NCI-H69 (cell line): Measurements from ENCODE around the gene MAP4.
"Not testable (repeated sequence)": the region's sequence is repeated elsewhere in the genome, so short reads cannot be mapped to it uniquely, and the experiment has no call there.

ENCODE experiments used
- DNase-seq: peaks from one replicate; lab custom pipeline; 2025; lab: John Stamatoyannopoulos, UW

MAP4 gene, protein sequence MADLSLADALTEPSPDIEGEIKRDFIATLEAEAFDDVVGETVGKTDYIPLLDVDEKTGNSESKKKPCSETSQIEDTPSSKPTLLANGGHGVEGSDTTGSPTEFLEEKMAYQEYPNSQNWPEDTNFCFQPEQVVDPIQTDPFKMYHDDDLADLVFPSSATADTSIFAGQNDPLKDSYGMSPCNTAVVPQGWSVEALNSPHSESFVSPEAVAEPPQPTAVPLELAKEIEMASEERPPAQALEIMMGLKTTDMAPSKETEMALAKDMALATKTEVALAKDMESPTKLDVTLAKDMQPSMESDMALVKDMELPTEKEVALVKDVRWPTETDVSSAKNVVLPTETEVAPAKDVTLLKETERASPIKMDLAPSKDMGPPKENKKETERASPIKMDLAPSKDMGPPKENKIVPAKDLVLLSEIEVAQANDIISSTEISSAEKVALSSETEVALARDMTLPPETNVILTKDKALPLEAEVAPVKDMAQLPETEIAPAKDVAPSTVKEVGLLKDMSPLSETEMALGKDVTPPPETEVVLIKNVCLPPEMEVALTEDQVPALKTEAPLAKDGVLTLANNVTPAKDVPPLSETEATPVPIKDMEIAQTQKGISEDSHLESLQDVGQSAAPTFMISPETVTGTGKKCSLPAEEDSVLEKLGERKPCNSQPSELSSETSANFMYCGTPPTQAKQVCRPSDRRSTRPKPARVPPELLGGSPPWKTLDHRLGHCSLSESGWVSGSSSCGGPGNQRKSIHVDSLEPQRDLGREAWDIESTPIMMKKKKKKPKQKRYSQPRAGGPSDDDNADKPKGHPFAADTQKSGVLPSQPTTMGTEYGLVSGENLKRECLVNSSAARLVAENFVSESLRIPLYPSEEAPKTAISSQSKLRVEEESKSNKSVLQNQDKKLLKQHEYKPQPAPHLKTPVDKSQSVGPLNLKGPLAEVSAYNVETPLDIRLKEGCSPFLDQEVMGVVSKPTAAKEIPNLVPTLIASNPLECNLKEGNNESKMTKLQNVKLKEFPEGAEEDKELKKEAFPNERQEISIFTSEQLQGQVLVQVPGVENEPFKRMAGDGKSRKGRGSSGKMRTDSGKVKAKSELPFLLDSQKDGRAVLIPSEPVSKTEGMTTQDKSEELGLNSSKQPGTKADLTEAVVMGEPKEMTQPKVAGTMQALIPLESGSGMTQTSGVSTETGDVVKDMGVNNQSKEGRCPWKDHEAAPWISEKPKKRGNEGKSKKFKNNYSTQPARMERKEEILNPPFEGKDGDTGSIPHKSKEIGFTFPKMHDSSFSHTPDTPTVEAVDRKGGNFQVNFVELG (N-terminal part only)

DNA sequence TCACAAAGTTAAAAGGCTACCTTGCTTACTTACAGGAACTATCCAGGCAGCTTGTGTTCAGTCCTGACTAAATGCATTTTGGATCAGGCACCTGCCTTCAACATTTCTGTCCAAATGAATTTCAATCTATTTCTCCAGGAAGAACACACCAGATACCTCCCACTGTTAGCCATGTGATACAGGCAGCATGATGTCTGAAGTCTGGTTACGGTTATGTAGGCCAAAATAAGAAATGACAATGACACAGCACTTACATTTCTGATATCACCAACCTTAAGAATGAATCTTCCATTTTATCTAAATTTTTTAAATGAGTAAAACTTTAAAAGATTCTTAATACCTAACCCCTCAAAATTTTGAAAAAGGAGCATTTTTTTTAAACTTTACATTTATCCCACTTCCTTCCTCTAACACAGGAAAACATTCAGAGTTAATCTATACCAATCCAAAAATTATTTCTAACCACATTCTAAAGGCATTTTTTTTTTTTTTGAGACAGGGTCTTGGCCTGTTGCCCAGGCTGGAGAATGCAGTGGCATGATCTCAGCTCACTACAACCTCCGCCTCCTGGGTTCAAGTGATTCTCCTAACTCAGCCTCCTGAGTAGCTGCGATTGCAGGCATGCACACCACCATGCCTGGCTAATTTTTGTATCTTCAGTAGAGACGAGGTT lies at the start of gene MAP4:
TSS of gene MAP4 (minus strand) at position 116 of the 673 bp plus-strand sequence. CDS start 17,556 bp downstream, outside the sequence.
- DNase-seq, result peak; percentile 15

GRCh38 chr3:48065035-48065434 lies 48.8 kb upstream of the MAP4 start:
- DNase-seq, result no peak

DNA sequence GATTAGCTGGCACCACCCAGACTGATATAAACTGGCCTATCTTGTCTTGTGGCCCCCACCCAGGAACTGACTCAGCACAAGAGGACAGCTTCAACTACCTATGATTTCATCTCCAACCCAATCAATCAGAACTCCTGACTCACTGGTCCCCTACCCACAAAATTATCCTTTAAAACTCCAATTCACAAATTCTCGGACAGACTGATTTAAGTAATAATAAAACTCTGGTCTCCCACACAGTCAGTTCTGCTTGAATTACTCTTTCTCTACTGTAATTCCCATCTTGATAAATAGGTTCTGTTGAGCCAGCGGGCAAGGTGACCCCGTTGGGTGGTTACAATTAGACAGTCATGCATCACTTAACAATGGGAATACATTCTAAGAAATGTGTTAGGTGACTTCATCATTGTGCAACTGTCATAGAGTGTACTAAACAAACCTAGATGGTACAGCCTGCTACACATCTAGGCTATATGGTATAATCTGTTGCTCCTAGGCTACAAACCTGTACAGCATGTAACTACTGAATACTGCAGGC lies 48.1 kb upstream of the MAP4 start:
- peak; percentile 46 for DNase-seq

DNA sequence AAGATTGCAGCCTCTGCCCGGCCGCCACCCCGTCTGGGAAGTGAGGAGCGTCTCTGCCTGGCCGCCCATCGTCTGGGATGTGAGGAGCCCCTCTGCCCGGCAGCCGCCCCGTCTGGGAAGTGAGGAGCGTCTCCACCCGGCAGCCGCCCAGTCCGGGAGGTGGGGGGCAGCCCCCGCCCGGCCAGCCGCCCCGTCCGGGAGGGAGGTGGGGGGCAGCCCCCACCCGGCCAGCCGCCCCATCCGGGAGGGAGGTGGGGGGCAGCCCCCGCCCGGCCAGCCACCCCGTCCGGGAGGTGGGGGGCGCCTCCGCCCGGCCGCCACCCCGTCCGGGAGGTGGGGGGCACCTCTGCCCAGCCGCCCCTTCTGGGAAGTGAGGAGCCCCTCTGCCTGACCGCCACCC lies 45.4 kb upstream of the MAP4 start:
- DNase-seq, result not testable (repeated sequence)

DNA sequence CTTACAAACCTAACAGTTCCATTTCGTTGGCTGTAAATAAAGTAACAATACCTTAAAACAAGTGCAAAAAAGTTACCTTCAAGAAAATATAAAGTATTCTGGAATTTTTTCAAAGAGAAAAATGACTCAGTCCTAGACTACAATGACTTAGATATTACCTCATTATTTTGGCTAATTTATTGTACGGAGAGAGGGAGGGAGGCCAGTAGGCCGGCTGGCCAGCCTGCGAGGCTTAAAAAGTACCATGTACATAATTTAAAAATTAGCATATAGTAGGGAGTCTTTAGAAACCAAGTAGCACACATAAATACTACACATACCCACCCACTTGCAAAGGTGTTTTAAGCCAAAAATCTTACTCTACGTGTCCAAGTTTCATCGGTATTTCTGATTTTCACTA lies 41.9 kb upstream of the MAP4 start:
- DNase-seq, result no peak

DNA sequence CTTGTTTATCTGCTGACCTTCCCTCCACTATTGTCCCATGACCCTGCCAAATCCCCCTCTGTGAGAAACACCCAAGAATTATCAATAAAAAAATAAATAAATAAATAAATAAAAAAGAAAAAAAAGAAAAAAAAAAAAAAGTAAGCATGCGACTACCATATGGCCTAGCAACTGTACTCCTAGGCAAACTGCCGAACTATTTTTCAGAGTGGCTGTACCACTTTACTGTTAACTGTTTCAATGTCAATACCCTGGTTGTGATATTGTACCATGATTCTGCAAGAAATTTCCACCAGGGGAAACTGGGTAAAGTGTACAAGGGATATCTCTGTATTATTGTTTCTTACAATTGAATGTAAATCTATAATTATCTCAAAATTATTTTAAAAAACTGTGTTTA lies 41.3 kb upstream of the MAP4 start:
- DNase-seq, result no peak

GRCh38 chr3:48047841-48048464 lies 31.7 kb upstream of the MAP4 start:
- no peak for DNase-seq

- DNase-seq, result no peak
Measured at GRCh38 chr3:48042071-48042760, 26.0 kb upstream of the MAP4 start.

GRCh38 chr3:48039487-48040190 lies 23.4 kb upstream of the MAP4 start:
- DNase-seq, result no peak

DNA sequence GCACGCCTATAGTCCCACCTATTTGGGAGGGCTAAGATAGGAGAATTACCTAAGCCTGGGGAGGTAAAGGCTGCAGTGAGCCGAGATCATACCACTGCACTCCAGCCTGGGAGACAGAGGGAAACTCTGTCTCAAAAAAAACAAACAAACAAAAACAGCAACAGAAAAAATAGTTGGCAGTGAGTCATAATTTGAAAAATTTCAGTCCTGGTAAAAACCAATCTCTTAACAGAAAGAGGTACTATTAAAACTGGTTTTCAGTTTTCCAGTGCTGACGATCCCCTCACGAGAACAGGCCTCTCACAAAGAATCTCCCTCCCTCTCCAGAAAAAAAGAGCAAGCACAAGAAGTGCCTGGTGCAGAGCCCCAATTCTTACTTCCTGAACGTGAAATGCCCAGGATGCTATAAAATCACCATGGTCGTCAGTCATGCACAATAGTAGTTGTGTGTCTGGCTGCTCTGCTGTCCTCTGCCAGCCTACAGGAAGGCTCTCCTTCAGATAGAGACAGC lies 22.8 kb upstream of the MAP4 start:
- no peak for DNase-seq

- no peak for DNase-seq
Measured at GRCh38 chr3:48034000-48034516, 17.8 kb upstream of the MAP4 start.

GRCh38 chr3:48030188-48030587 lies 14.0 kb upstream of the MAP4 start:
- no peak for DNase-seq

DNA sequence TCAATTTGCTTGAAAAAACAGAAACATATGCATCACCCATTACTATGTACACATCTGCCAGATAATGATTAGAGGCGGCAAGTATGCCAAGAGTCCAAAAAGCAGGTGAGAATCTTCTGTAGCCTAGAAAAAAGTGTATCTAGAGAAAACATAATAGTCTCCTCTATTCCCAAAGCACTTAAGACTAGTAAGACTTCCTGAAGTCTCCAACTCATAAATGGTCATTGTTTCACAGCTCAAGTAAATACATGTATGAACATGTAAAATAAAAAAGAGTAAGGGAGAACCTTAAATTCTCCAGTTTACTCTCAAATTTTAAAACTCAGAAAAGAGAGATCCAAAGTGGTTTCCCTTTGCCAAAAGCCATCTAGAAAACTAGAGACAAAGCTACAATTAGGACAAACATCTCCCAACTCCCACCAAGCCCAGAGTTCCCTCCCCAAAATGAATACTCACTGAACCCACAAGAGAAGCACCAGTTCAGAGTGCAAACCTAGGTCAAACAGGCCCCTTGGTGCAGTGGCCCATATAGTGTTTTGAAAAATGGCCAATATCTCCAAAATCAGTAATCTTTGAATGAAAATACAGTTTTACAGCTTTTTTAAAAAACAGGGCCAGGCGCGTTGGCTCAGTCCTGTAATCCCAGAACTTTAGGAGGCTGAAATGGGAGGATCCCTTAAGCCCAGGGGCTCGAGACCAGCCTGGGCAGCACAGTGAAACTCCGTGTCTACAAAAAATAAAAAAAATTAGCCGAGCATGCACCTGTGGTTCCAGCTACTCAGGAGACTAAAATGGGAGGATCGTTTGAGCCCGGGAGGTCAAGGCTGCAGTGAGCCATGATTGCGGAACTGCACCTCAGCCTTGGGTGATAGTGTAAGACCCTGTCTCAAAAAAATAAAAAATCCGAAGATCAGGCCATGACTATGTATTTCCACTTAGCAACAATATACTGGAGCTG lies 11.0 kb upstream of the MAP4 start:
- DNase-seq, result peak; percentile 23

DNA sequence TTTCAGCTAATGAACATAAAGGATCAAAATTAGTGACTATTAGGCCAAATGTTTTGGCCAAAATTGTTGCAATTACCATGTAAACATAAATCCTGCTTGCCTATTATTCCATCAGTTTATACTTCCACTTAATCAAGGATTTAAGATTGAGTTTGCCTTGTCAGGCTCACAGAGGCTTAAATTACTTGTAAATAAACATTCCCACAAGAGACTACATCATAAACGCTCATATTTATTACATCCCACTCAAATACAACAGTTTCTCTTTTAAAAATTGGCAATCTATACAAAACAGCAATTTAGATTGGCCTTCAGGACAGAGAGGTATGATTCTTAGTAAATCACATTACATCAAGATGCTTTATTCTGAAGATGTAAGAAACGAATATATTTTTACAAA lies 9.9 kb upstream of the MAP4 start:
- peak; percentile 3 for DNase-seq

GRCh38 chr3:48024401-48024800 lies 8.2 kb upstream of the MAP4 start:
- peak; percentile 9 for DNase-seq

DNA sequence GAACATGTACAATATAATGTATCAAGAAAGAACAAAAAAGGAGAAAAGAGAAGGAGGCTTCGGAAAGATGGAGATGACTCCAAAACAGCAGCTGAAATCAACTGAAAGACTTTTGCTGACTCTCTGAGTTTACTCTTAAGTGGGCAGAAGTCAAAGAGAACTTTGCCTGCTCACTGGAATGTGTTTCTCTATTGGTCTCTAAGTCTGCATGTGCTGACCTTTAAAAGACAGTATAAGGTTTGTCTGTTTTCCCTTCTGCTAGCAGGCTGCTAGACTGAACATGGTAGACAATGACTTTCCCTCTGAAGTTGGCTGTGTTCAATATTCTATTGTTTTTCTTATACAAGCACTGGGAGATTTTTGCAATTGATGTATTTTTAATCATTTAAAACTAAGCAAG lies 7.2 kb upstream of the MAP4 start:
- peak; percentile 7 for DNase-seq

GRCh38 chr3:48022178-48022577 lies 6.0 kb upstream of the MAP4 start:
- DNase-seq, result no peak

DNA sequence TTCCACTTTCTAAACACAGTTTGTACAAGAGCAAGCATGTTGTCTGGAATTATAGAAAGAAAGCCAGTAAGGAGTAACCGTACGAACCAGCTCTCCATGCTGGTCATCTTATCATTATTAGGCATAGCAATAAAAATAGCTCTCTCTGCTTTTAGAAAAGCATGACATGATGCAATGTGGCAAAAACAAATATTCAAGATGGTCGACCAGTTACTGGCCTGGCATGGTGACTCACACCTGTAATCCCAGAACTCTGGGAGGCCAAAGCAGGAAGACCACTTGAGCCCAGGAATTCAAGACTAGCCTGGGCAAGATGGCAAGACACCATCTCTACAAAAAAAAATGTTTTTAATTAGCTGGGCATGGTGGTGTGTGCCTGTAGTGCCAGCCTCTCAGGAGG lies 2.6 kb upstream of the MAP4 start:
- DNase-seq, result no peak
